Fibroblast of skin of right quadriceps (primary cell): ENCODE data around the gene FAM193B.
A peak's percentile ranks its signal among the peaks of the same experiment; 100 is the strongest.
"Not testable (repeated sequence)": the region's sequence is repeated elsewhere in the genome, so short reads cannot be mapped to it uniquely, and the experiment has no call there.

Experiments used
- DNase-seq: peaks from one replicate; pipeline ENCODE4 v3.0.0-alpha.2; 2013

The FAM193B gene

DNA sequence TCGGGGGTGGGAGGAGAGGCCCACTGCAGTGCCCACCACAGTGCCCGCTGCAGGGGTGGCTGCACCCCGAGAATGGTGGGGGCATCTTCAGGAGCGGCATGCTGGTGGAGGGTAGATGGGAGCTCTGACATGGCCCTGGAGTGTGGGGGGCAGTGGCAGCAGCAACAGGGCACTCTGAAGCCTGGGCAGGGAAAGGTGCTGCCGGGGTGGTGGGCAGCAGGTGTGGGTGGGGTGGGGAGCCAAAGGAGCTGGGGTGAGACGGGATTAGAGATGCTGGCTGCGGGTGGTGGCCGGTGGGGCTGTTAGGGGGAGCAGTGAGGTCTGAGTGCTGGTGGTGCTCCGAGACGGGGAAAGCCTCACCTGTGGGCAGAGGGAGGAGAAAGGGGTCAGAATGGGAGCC lies 18.0 kb downstream of the FAM193B start:
- no peak for DNase-seq

DNA sequence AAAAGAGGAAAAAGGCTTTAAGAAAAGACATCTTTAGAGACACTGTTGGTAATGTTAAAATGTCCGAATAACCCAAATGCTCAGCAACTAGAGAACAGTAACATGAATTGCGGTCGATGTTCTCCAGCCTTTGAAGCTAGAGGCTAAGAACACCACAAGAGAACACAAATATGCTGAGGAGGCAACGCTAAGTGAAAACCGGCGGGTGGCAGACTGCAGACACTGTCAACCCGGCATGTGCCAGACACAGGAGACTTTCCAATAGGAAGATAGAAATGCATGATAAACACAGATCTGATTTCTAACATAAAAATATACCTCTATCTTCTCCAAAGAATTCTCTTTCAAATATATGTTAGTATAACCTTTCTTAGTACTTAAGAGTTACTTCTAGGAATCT lies 19.2 kb downstream of the FAM193B start:
- DNase-seq, result no peak

DNA sequence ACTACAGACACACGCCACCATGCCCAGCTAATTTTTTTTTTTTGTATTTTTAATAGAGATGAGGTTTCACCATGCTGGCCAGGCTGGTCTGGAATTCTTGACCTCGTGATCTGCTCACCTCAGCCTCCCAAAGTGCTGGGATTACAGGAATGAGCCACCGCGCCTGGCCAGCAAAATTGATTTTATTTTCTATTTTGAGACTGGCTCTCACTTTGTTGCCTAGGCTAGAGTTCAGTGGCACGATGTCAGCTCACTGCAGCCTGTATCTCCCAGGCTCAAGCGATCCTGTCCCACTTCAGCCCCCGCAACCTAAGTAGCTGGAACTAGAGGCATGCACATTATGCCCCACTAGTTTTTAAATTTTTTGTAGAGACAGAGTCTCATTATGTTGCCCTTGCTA lies 19.9 kb downstream of the FAM193B start:
- not testable (repeated sequence) for DNase-seq

DNA sequence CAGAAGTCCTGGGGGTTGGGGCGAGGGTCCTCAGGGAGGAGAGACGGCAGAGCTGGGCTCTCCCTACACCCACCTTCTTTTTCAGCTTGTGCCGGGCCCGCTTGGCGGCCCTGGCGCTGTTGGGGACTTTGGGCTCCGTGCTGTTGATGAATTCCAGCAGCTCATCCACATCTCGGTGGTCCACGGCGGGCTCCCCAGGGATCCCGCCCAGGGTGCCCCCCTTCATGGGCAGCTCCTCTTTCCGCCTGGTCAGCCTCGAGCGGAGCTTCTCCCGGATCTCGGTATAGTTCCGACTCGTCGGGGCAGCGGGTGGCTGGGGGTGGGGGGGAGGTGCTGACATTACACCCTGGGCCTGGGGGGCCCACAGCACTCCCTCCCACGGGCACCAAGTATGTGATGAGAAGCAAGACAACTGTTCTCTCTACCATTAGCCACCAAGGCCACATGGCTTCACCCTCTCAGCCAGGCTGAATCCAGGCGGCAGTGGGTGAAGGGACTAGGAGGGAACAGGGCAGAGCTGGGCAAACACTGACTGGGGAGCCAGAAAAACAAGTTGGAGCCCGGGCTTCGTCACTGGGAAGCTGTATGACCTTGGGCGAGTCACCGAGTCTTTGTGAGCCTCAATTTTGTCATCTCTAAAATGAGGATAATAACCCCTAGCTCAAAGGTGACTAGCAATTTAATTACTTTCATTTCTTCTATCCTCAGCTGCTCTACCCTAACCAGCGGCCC lies 23.0 kb downstream of the FAM193B start:
- DNase-seq, result no peak

DNA sequence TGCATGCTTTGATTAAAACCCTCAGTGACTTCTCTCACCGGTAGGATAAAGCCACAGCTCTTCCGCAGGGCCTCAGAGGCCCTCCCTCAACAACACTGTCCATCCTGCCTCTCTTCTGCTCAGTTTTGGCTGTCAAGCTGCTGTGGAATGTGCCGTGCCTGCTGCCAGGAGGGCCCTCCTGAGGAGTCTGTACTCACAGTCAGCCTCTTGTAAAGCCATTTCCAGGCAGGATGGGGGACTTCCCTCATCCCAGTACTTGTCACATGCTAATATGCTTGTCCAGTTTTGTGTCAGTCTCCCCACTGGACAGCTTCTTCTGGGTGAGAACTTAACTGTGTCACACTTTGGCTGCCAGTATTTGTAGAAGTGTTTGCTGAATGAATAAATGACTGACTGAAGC lies 23.7 kb downstream of the FAM193B start:
- DNase-seq, result no peak

DNA sequence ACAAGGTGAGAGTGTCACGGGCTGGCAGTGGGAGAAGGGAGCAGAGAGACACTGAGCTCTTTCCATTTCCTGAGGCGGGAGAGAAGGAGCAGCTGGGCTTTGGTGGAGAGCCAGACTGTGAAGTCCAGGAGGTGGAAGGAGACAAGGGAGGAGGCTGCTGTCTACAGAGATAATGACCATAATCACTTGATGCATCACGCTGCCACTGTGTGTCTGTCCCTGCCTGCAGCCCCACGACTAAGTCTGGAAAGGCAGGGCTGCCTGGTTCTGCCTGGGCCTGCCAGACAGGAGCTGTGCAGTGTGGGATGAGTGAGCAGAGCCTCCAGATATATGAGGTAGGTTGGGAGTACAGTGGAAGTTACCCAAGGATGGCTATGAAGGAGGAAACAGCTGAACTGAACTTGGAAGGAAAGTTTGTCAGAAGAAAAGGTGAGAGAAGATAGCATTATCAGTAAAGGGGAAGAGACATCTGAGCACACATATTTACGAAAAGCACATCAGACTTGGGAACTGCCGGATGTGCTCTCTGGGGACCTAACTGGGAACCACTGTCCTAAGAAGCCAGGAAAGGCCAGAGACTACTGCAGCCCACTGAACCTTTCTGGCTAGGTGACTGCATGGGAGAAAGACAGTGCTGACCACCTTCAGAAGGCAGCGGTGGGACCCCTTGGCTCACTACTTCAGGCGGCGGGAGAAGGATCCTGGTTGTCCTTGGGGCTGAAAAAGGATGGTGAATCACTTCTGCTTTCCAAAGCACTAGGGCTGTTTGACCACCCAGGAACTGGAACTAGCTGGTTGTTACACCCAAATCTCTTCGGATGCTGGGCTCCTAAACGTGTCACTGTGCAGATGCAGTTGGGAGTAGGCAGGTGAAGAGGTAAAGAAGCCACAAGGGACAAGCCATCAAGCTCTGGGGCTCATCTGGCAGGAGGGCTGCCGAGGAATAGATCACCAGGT lies 24.8 kb downstream of the FAM193B start:
- DNase-seq, result no peak

DNA sequence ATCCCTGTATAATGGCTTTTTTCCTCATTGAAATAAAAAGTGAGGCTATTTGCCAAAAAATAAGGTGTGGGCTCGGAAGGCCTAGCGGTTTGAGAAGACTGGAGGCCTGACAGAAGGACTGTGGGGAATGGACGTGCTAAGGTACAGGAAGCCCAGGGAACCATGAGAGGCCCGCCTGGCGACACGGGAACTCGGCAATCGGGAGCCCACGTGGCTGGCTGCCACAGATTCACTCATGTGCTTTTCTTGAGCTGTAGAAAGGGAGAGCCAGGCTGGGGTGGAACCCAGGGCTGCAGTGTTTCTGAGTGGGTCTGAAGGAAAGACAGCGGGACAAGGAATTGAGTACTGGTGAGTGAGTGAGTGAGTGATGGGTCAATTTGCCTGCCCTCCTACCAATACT lies 25.7 kb downstream of the FAM193B start:
- DNase-seq, result no peak

DNA sequence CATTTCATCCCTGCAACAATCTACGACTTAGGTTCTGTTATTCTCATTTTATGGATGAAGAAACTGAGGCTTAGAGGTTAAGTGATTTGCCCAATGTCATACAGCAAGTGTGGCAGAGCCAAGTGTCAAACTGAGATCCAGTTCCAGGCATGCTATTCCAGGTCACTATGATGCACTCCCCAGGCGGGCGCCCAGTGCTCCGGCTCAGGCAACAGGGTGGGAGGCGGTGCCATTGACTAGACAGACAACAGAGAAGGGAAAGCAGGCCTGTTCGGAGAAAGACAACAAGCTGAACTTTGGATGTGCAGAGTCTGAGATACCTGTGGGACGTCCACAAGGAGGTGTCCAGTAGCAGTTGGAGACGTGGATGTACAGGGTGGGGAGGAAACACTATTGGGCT lies 26.8 kb downstream of the FAM193B start:
- DNase-seq, result no peak

DNA sequence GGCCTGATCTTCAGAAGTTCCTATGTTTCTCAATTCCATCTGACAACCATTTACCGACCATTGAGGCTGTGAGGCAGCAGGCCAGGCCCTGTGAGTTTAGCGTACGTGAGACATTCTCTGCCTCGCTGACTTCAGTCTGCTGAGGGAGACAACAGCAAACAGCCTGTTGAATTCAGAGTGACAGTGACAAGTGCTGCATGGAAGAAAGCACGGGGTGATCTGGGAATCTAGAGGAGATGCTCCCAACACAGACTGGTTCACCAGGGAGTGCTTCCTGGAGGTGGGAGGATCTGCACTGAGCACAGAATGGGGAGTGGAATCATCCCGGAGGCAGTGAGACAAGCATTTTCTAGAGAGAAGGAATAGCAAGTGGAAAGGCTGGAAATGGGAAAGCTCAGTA lies 27.6 kb downstream of the FAM193B start:
- DNase-seq, result no peak

DNA sequence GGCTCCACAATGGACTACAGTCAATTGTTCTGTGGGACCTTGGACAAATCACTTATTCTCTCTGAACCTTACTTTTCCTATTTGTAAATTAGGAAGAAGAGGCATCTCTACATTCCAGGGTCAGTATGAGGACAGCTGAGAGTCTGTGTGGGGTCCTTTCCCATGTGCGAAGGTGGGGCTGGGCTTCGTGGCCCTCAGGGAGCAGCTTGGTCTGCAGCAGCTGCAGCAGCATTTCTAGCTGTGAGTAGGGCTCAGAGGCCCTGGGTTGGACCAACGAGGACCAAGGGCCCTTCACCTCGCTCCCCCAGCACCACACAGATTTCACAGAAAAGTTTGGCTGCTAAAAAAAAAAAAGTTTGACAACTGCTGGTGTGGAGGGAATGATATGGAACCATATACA lies 28.2 kb downstream of the FAM193B start:
- DNase-seq, result no peak

DNA sequence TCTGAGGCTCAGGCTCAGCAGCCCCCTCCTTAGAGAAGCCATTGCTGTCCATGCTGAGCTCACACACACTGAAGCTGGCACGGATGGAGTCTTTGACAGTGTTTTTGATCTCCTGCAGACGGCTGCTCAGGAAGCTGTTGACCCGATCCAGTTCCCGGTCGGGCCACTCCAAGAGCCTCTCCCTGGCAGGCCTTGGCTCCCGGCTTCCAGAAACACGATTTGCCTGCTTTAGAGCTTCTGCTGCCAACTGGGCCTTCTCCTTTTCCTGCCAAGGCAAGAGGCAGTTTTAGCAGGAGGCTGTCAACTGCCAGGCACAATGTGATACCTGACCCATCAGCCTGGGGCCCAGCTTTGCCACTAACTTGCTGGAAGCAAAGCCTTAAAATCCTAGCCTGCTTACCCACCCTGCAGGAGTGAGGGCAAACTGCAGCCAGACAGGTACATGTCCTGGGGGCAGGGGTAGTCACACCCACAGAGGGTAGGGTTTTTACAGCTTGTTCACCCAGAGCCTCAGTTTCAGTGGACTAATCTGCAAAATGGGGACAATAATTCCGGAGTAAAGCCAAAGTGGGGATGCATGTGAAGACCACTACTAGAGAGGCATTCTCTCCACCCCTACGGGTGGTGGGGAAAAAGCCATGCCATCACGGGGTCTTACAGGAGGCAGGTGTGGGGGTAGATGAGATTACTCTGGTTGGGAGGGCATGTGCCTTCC lies 29.3 kb downstream of the FAM193B start:
- no peak for DNase-seq

DNA sequence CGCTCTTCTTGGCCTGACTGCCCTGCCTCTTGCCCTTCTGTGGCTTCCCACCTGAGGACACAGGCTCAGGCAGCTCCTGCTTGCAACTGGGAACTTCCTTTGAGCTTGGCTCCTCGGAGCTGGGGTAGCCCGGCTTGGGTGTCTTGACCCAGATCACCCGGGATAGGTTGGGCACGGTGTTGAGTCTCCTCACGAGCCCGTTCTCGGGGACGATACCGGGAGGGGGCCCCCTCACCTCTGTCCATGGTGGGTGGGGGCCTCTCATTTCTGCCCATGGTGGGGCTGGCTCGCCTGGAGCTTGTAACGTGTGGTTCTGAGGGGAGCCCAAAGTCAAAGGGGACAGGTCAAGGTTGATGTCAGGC lies 29.8 kb downstream of the FAM193B start:
- no peak for DNase-seq

DNA sequence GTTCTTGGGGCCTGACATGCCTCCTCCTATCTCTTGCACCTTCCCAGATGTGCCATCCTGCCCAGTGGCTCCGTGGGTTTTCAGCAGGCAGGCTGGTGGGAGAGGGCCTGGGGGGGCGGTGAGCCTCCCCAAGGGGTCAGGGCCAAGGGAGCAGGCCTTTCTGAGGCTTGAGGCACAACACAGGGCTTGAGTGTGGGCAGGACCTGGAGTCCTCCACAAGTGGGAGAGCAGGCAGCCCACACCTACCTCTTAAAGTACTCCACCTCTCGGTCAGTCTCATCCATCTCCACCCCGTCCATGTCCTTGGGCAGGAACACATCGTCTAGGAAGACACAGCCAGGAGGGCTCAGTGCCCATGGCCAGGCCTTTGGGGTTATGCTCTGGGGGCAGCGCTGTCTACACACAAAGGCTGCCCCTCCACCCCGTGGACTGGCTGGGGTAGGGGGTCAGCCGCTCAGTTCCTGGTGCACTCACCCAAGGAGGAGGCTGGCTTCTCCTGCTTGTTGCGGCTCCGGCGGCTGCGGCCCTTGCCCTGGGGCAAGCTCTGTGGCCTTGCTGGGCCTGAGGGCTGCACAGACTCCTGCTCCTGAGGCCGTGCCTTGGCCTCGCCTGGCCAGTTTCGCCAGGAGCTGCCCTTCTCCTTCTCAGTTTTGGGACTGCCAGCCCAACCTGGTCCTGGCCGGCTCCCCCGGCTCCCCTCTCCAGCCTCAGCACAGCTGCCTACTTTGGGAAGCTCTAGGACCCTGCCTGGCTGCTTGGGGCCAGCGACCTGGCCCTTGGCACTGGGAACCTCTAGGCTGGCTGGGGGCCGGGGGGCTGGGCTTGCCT lies 30.4 kb downstream of the FAM193B start:
- DNase-seq, result no peak

DNA sequence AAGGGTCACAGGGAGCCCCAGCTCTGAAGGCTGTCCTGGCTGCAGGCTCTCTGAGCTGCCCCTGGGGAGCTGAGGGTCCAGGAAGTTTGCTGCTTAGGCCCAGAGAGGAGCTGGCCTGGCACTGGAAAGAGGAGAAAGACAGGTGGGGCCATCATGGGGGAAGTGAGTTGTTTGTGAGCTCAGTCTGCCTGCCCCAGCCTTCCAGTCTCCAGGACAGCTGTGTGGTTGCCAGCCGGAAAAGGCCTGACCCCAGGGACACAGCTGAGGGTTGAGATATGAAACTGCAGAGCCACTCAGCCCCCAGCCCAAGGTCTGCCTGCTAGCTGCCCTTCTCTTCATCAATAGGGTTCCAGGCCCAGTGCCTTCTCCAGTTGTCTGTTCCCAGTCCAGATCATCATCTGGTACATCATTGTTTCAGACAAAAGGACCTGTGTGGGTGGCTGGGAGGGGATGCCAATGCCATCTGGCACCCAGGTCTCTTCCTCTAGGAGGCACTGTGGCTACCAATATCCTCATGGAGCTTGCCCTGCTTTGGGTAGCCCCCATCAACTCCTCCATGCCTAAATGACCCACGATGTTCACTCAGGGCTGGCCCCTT lies 33.3 kb downstream of the FAM193B start:
- DNase-seq, result no peak

DNA sequence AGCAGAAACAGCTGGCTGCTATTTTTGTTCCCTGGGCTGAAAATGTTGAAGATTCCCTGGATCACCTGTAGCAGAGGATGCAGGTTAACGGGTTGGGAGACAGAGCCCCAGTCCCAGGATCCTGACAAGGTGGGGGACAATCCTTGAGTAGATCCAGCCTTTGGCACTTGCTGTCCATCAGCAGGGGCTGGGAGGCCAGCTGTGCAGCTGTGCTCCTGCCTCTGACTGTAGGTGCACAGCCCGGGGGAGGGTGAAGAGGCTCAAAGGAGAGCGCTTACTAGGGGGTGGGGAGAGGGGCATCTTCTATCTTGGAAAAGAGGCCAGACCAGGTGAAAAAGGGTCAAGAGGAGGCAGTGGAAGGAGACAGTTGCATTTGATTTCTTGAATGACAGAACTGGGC lies 34.1 kb downstream of the FAM193B start:
- no peak for DNase-seq

DNA sequence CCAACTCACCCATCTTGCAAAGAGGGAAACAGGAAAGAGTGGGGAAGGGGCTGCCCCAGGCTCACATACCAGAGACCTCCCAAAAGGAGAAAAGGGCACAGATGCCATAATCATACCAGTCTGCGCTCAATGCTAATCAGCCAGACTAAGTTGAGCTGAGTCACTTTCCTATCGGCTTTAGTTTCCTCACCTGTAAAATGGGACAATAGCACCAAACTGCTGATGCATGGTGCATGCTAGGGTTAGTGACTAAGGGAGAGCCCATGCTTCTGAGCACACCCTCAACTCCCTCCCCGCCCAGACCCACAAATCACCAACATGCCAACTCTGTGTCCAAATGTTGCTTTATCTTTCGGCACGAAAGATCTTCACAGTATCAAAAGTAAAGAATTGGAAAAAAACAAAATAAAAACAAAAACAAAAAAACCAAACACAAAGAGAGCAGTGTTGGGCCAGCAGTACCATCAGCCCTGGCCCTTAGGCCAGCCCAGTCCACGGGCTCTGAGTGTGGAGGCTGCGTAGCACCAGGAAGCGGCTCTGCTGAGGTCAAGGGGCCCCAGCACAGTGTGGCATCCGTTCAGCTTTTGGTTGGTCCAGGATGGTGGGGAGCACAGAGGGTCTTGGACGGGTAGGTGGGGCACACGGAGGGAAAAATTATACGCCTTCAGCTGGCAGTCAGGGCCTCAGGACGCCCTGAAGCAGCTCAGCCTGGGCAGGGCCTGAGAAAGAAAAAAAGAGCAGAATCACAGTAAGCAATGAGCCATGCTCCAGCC lies 34.7 kb downstream of the FAM193B start:
- no peak for DNase-seq

DNA sequence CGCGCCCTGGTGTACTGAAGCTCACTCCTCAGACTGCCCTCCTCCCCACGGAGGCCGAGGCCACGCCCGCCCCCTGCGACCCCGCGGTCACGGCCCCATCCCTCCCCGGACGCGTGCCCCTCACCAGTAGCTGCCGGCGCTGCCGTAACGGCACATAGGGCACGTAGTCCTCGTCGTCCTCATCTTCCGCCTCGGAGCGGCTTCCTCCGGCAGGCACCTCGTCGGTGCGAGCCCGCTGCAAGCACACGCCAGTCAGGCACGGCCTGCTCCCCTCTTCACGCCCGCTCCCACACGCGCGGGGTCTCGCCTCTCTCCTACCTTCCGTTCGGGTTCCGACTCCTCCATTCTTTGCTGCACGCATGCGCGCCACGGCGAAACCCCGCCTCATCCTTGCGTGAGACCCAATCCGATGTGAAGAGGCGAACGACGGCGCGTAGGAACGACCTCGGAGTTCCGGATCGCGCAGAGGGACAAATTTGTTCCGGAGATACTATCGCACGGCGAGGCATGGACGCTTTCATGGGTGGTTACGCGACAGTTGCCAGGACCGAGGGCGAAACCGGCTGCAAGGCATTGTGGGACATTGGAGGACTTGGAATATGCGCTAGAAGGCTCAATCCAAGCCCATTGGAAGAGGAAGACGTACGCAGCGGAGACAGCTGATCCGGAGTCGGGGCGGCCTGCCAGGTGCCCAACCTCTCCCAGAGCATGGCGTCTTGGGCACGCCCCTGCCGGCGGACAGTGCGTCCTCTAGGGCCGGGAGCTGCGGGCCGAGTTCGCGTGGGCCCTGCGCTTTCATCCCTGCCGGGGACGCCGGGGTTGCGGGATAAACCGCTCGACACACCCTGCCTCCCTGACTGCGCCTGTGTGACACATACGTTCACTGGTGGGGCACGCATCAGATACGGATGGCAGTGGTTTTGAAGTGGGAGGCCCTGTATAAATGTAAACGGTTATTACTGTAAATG lies 37.5 kb downstream of the FAM193B start, which contains the start of gene DDX41:
Gene DDX41 (minus strand): TSS at position 361 of the 968 bp plus-strand sequence. CDS start 16 bp downstream, at position 345.
- peak; percentile 99 for DNase-seq

DNA sequence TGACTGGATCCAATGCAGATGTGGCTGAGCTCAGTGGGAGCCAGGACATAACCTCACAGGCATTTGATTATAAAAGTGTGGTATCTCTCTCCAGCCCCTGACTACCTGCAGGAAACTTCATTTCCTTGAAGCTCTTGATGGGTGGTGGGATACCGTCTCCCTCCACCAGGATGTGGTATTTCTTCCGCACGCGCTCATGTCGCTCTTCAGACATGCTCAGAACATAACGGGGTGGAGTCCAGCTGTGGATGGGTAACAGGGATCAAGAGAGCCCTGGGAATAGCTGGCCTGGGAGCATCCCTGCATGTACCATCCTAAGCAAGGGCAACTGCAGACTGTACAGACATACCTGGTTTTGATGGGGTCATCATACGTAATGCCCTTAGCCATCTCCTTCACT lies 38.8 kb downstream of the FAM193B start:
- DNase-seq, result no peak

DNA sequence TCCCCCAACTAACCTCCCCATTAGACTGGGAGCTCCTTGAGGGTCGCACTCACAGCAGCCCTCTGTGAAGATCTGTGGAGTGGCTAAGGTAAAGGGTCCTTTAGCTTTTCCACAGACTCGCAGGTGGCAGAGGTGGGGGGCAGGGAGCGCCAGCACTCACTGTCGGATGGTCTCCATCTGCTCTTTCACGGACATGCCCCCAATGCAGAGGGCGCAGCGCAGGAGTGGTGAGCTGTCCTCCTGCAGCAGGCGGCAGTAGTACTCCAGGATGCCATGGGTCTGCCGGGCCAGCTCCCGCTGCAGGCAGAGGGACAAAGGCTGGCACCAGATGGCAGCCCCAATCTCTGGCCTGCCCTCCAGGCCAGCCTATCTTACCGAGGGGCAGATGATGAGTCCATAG lies 39.8 kb downstream of the FAM193B start:
- no peak for DNase-seq

DNA sequence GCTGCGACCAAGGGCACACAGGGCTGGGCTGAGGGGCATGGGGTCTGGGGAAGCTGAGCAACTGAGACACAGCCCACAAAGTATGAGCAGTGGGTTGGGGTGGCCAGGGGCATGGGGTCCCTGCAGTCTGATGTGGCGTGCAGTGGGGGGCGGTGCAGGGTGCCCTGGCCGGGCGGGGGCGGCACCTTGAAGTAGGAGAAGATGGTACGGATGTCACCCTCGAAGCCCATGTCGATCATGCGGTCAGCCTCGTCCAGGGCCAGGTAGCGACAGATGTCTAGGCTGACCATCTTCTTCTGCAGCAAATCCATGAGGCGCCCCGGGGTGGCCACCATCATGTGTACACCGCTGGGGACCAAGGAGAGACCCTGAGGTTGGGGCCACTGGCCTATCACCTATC lies 40.9 kb downstream of the FAM193B start:
- no peak for DNase-seq
